Measurements from ENCODE around the gene SELENOT.

- TF ChIP-seq POLR2A (IDR thresholded peaks at IDR 0.05) (peak in 1 of 2 donors; percentile 91), POLR2AphosphoS5 (IDR thresholded peaks at IDR 0.05; ENCODE audit: insufficient read depth in 1 of 2, low read depth in 1 of 2) (peak; percentile 96 to 98)
These were observed at the start of gene SELENOT for GRCh38 chr3:150603153-150603979.
